ENCODE measurements around the gene AJAP1.
"Not testable (repeated sequence)": the region's sequence is repeated elsewhere in the genome, so short reads cannot be mapped to it uniquely, and the experiment has no call there.

Gene AJAP1

GRCh38 chr1:4653796-4654725 lies at the start of gene AJAP1:
AJAP1 (plus strand) TSS chr1:4654609; CDS start chr1:4655426, 817 bp downstream.
- no peak for DNase-seq (ENCODE audit: low read depth in 2 of 2)

GRCh38 chr1:4605158-4605557 lies 49.3 kb upstream of the AJAP1 start:
- DNase-seq (ENCODE audit: low read depth in 2 of 2), result no peak

GRCh38 chr1:4611563-4612341 lies 42.7 kb upstream of the AJAP1 start:
- DNase-seq (ENCODE audit: low read depth in 2 of 2), result no peak

GRCh38 chr1:4612991-4613390 lies 41.4 kb upstream of the AJAP1 start:
- no peak for DNase-seq (ENCODE audit: low read depth in 2 of 2)

GRCh38 chr1:4613606-4614370 lies 40.6 kb upstream of the AJAP1 start:
- DNase-seq (ENCODE audit: low read depth in 2 of 2), result no peak

- no peak for DNase-seq (ENCODE audit: low read depth in 2 of 2)
Measured at GRCh38 chr1:4614371-4615137, 39.9 kb upstream of the AJAP1 start.

GRCh38 chr1:4615138-4615470 lies 39.3 kb upstream of the AJAP1 start:
- DNase-seq (ENCODE audit: low read depth in 2 of 2), result no peak

GRCh38 chr1:4615501-4615900 lies 38.9 kb upstream of the AJAP1 start:
- no peak for DNase-seq (ENCODE audit: low read depth in 2 of 2)

GRCh38 chr1:4616831-4617465 lies 37.5 kb upstream of the AJAP1 start:
- no peak for DNase-seq (ENCODE audit: low read depth in 2 of 2)

- no peak for DNase-seq (ENCODE audit: low read depth in 2 of 2)
Measured at GRCh38 chr1:4617506-4617905, 36.9 kb upstream of the AJAP1 start.

GRCh38 chr1:4618827-4619226 lies 35.6 kb upstream of the AJAP1 start:
- DNase-seq (ENCODE audit: low read depth in 2 of 2), result not testable (repeated sequence)

- no peak for DNase-seq (ENCODE audit: low read depth in 2 of 2)
Measured at GRCh38 chr1:4621646-4622045, 32.8 kb upstream of the AJAP1 start.

- DNase-seq (ENCODE audit: low read depth in 2 of 2), result no peak
Measured at GRCh38 chr1:4622821-4623220, 31.6 kb upstream of the AJAP1 start.

GRCh38 chr1:4624141-4624715 lies 30.2 kb upstream of the AJAP1 start:
- DNase-seq (ENCODE audit: low read depth in 2 of 2), result no peak

- DNase-seq (ENCODE audit: low read depth in 2 of 2), result no peak
Measured at GRCh38 chr1:4624801-4625200, 29.6 kb upstream of the AJAP1 start.

- no peak for DNase-seq (ENCODE audit: low read depth in 2 of 2)
Measured at GRCh38 chr1:4626061-4626460, 28.3 kb upstream of the AJAP1 start.

GRCh38 chr1:4626560-4627319 lies 27.7 kb upstream of the AJAP1 start:
- no peak for DNase-seq (ENCODE audit: low read depth in 2 of 2)

- no peak for DNase-seq (ENCODE audit: low read depth in 2 of 2)
Measured at GRCh38 chr1:4627353-4627752, 27.1 kb upstream of the AJAP1 start.

- DNase-seq (ENCODE audit: low read depth in 2 of 2), result no peak
Measured at GRCh38 chr1:4628992-4629391, 25.4 kb upstream of the AJAP1 start.

- DNase-seq (ENCODE audit: low read depth in 2 of 2), result no peak
Measured at GRCh38 chr1:4630561-4630960, 23.8 kb upstream of the AJAP1 start.
